ENCODE results near the gene UBA7. TPM values are rescaled to one million over a fixed set of nuclear protein-coding genes. Genes with fewer than 3 reads are reported as not detected.

The UBA7 gene
- total RNA-seq, 1 experiment from 2014 or later: 26.3 TPM

DNA sequence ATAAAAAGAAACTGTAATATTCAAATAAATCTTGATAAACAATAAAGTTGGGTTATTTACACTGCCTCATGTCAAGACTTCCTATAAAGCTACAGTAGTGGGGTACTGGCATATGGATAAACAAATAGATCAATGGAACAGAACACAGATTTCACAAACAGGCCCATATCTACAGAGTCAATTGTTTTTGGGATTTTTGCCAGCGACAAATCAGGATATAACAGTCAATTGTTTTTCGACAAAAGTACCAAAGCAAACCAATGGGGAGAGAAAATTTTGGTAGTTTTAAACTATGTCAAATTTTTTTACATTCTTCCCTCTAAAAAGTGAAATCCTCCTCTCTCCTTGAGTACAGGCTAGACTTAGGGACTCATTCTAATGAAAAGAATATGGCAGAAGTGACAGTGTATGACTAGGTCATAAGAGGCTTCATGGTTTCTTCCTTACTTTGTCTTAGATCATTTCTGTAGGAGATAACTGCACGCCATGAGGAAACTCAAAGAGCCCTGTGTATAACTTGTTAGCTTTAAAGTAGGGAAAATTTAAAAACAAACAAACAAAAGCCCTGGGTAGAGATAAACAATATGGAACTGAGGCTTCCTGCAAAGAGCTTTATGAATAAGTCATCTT, 44.4 kb downstream of the UBA7 start:
- Mint-ChIP-seq H3K4me1 (ENCODE audit: low read depth, unreplicated experiment) (no peaks in the 10 kb centered on the region), H3K27ac (ENCODE audit: unreplicated experiment) (no peak overlapping the region), H3K36me3 (ENCODE audit: insufficient read depth, unreplicated experiment) (no peaks in the 10 kb centered on the region), H3K27me3 (ENCODE audit: unreplicated experiment) (no peaks in the 10 kb centered on the region), H3K4me3 (ENCODE audit: low read depth, unreplicated experiment) (no peak overlapping the region), H3K9me3 (ENCODE audit: low read depth, unreplicated experiment) (no peaks in the 10 kb centered on the region)
- TF ChIP-seq, protein P1, sequence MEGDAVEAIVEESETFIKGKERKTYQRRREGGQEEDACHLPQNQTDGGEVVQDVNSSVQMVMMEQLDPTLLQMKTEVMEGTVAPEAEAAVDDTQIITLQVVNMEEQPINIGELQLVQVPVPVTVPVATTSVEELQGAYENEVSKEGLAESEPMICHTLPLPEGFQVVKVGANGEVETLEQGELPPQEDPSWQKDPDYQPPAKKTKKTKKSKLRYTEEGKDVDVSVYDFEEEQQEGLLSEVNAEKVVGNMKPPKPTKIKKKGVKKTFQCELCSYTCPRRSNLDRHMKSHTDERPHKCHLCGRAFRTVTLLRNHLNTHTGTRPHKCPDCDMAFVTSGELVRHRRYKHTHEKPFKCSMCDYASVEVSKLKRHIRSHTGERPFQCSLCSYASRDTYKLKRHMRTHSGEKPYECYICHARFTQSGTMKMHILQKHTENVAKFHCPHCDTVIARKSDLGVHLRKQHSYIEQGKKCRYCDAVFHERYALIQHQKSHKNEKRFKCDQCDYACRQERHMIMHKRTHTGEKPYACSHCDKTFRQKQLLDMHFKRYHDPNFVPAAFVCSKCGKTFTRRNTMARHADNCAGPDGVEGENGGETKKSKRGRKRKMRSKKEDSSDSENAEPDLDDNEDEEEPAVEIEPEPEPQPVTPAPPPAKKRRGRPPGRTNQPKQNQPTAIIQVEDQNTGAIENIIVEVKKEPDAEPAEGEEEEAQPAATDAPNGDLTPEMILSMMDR (IDR thresholded peaks at IDR 0.05; ENCODE audit: unreplicated experiment): no peak
- no TSS peak for BruUV-seq (replicated peaks)
- intact Hi-C loops (cut with micrococcal nuclease; ENCODE audit: unreplicated experiment): no loop called here
- no peak for DNase-seq
- CTCF ChIA-PET: no interaction called here

DNA sequence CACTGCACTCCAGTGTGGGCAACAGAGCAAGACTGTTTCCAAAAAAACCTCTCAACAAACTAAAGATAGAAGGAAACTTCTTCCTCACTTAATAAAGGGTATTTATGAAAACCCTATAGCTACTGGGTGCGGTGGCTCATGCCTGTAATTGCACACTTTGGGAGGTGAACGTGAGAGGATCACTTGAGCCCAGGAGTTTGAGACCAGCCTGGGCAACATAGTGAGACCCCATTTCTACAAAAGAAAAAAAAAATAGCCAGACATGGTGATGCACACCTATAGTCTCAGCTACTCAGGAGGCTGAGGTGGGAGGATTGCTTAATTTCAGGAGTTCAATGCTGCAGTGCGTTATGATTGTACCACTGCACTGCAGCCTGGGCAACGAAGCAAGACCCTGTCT, 49.8 kb downstream of the UBA7 start:
- Mint-ChIP-seq H3K4me3 (ENCODE audit: low read depth, unreplicated experiment) (no peak overlapping the region), H3K27ac (ENCODE audit: unreplicated experiment) (no peak overlapping the region), H3K27me3 (ENCODE audit: unreplicated experiment) (no peaks in the 10 kb centered on the region), H3K9me3 (ENCODE audit: low read depth, unreplicated experiment) (no peaks in the 10 kb centered on the region), H3K36me3 (ENCODE audit: insufficient read depth, unreplicated experiment) (peaks cover 4% of the 10 kb centered on the region), H3K4me1 (ENCODE audit: low read depth, unreplicated experiment) (no peaks in the 10 kb centered on the region)
- BruUV-seq (replicated peaks): no TSS peak
- no peak for DNase-seq
- CTCF ChIA-PET: no interaction called here
- intact Hi-C loops (cut with micrococcal nuclease; ENCODE audit: unreplicated experiment): no loop called here
- TF ChIP-seq, protein P1 (IDR thresholded peaks at IDR 0.05; ENCODE audit: unreplicated experiment): no peak

DNA sequence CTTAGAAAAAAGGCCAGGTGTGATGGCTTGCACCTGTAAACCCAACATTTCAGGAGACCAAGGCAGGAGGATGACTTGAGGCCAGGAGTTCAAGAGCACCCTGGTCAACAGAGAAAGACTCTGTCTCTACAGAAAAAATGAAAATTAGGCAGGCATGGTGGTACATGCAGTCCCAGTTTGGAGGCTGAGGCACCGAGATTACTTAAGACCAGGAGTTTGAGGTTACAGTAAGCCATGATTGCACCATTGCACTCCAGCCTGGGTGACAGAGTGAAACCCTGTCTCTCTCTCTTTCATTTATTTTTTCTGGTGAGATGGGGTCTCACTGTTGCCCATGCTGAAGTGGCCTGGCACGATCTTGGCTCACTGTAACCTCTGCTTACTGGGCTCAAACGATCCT, 52.1 kb downstream of the UBA7 start:
- BruUV-seq (replicated peaks): no TSS peak
- H3K4me1 Mint-ChIP-seq (ENCODE audit: low read depth, unreplicated experiment): no peaks in the 10 kb centered on the region
- H3K27ac Mint-ChIP-seq (ENCODE audit: unreplicated experiment): no peak overlapping the region

GRCh38 chr3:49759226-49759625, 54.5 kb downstream of the UBA7 start:
- CTCF ChIA-PET: no interaction called here
- no TSS peak for BruUV-seq (replicated peaks)
- no peaks in the 10 kb centered on the region for H3K27me3 Mint-ChIP-seq (ENCODE audit: unreplicated experiment)
- H3K27ac Mint-ChIP-seq (ENCODE audit: unreplicated experiment): no peak overlapping the region
- DNase-seq: no peak
- no peaks in the 10 kb centered on the region for H3K9me3 Mint-ChIP-seq (ENCODE audit: low read depth, unreplicated experiment)
- intact Hi-C loops (cut with micrococcal nuclease; ENCODE audit: unreplicated experiment): no loop called here
- H3K36me3 Mint-ChIP-seq (ENCODE audit: insufficient read depth, unreplicated experiment): peaks cover 7% of the 10 kb centered on the region
- TF ChIP-seq, protein P1 (IDR thresholded peaks at IDR 0.05; ENCODE audit: unreplicated experiment): no peak
- H3K4me1 Mint-ChIP-seq (ENCODE audit: low read depth, unreplicated experiment): no peaks in the 10 kb centered on the region
- no peak overlapping the region for H3K4me3 Mint-ChIP-seq (ENCODE audit: low read depth, unreplicated experiment)

More for the DNA sequence above, 52.1 kb downstream of the UBA7 start:
- TF ChIP-seq, protein P1 (IDR thresholded peaks at IDR 0.05; ENCODE audit: unreplicated experiment): no peak
- CTCF ChIA-PET: no interaction called here
- H3K4me3 Mint-ChIP-seq (ENCODE audit: low read depth, unreplicated experiment): no peak overlapping the region
- H3K27me3 Mint-ChIP-seq (ENCODE audit: unreplicated experiment): no peaks in the 10 kb centered on the region
- intact Hi-C loops (cut with micrococcal nuclease; ENCODE audit: unreplicated experiment): no loop called here
- no peak for DNase-seq
- H3K9me3 Mint-ChIP-seq (ENCODE audit: low read depth, unreplicated experiment): no peaks in the 10 kb centered on the region
- peaks cover 7% of the 10 kb centered on the region for H3K36me3 Mint-ChIP-seq (ENCODE audit: insufficient read depth, unreplicated experiment)
